ENCODE data around the gene RALY.

The RALY gene

DNA sequence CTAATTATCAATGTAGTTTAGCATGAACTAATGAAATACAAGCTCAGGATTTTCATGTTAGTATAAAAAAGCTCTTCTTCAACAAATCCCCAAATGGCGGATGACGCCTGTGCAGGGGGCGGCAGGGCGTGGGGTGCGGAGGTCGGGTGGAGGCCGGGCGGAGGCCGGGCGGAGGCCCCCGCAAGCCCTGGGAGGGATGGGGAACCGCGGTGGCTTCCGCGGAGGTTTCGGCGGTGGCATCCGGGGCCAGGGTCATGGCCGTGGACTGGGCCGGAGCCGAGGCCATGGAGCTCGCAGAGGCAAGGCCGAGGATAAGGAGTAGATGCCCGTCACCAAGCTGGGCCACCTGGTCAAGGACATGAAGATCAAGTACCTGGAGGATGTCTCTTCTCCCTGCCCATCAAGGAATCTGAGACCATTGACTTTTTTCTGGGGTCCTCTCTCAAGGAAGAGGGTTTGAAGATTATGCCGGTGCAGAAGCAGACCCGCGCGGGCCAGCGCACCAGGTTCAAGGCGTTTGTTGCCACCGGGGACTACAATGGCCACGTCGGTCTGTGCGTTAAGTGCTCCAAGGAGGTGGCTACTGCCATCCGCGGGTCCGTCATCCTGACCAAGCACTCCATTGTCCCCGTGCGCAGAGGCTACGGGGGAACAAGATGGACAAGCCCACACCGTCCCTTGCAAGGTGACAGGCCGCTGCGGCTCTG is 128.7 kb downstream of the RALY start:
- H3K27ac ChIP-seq = no peak overlapping the region
- no peak overlapping the region for H3K4me3 ChIP-seq (IDR thresholded peaks at IDR 0.05; ENCODE audit: insufficient read depth, low read depth, low read length)
- H3K36me3 ChIP-seq (ENCODE audit: insufficient read depth) = no peaks in the 10 kb centered on the region
- no peak overlapping the region for H2AFZ ChIP-seq (ENCODE audit: low read depth)
- H3K9ac ChIP-seq = no peak overlapping the region
- no peaks in the 10 kb centered on the region for H4K20me1 ChIP-seq (ENCODE audit: insufficient read depth)
- no peaks in the 10 kb centered on the region for H3K79me2 ChIP-seq (ENCODE audit: insufficient read depth, low read depth)
- TF ChIP-seq, protein P1, sequence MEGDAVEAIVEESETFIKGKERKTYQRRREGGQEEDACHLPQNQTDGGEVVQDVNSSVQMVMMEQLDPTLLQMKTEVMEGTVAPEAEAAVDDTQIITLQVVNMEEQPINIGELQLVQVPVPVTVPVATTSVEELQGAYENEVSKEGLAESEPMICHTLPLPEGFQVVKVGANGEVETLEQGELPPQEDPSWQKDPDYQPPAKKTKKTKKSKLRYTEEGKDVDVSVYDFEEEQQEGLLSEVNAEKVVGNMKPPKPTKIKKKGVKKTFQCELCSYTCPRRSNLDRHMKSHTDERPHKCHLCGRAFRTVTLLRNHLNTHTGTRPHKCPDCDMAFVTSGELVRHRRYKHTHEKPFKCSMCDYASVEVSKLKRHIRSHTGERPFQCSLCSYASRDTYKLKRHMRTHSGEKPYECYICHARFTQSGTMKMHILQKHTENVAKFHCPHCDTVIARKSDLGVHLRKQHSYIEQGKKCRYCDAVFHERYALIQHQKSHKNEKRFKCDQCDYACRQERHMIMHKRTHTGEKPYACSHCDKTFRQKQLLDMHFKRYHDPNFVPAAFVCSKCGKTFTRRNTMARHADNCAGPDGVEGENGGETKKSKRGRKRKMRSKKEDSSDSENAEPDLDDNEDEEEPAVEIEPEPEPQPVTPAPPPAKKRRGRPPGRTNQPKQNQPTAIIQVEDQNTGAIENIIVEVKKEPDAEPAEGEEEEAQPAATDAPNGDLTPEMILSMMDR (conservative IDR thresholded peaks at IDR 0.05; ENCODE audit: low read depth, low read length) = no peak
- no peaks in the 10 kb centered on the region for H3K27me3 ChIP-seq (ENCODE audit: insufficient read depth, low read depth)
- H3K4me2 ChIP-seq = no peak overlapping the region
- H3K4me1 ChIP-seq (ENCODE audit: low read depth, poor library complexity, severe bottlenecking) = peaks cover 17% of the 10 kb centered on the region

DNA sequence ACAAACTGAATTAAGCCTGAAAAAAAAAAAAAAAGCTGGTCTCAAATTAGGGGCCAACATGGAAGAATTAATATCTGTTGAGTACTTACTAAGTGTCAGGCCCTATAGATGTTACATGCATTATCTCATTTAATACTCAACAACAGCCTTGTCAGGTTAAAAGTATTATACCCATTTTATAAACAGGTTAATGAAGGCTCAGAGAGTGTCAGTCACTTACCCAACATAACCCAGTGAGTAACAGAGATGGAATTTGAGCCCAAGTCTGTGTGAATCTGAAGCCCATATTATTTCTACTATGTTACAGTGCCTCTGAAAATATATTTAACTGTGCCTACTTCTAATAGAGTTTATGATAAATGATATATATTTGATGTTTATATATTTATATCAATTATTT is 129.6 kb downstream of the RALY start:
- Histone ChIP-seq H3K79me2 (ENCODE audit: insufficient read depth, low read depth) (no peaks in the 10 kb centered on the region), H3K27me3 (ENCODE audit: insufficient read depth, low read depth) (no peaks in the 10 kb centered on the region), H3K4me3 (IDR thresholded peaks at IDR 0.05; ENCODE audit: insufficient read depth, low read depth, low read length) (no peak overlapping the region), H3K27ac (no peak overlapping the region), H3K4me1 (ENCODE audit: low read depth, poor library complexity, severe bottlenecking) (peaks cover 17% of the 10 kb centered on the region), H3K9ac (no peak overlapping the region), H3K36me3 (ENCODE audit: insufficient read depth) (no peaks in the 10 kb centered on the region), H3K4me2 (no peak overlapping the region), H4K20me1 (ENCODE audit: insufficient read depth) (no peaks in the 10 kb centered on the region), H2AFZ (ENCODE audit: low read depth) (no peak overlapping the region)
- TF ChIP-seq, protein P1 (conservative IDR thresholded peaks at IDR 0.05; ENCODE audit: low read depth, low read length) = no peak

DNA sequence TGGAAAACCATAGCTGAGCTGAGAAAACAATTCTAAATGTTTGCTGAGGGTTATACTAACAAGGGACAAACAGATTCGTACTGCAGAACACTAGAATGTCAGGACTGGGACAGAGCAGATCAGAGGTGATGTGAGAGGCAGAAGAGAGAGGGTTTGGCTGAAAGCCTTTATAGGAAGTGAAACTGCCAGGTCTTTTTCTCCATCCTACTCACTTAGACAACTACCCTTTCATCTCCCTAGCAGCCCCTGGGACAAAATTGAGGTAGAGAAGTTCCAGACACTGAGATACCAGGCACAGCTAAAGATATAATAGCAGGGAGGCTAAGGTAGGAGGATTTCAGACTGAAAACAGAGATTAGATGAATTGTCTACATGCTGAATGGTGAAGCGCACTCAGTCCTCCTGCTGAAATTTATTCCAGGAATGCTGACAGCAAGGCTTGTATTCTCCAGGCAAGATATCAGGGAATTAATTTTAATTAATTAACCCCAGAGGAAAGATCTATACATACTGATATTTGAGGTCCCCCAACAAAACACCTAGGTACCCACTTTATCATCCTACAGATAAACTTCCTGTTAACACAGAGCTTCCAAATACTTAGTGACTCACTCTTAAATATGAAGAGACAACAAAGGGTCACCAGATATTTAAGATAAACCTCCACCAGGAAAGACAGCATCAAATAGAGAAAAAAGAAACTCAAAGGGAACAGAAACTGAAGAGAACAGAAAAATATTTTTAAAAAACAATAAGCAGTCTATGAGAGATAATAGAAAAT is 130.9 kb downstream of the RALY start:
- no peaks in the 10 kb centered on the region for H3K36me3 ChIP-seq (ENCODE audit: insufficient read depth)
- no peak overlapping the region for H3K9ac ChIP-seq
- peak overlapping the region; percentile 12; the same call in 1 of the 2 replicates for H3K4me2 ChIP-seq
- H3K27me3 ChIP-seq (ENCODE audit: insufficient read depth, low read depth) = no peaks in the 10 kb centered on the region
- H2AFZ ChIP-seq (ENCODE audit: low read depth) = no peak overlapping the region
- H3K4me1 ChIP-seq (ENCODE audit: low read depth, poor library complexity, severe bottlenecking) = peaks cover 17% of the 10 kb centered on the region
- no peak overlapping the region for H3K4me3 ChIP-seq (IDR thresholded peaks at IDR 0.05; ENCODE audit: insufficient read depth, low read depth, low read length)
- TF ChIP-seq, protein P1 (conservative IDR thresholded peaks at IDR 0.05; ENCODE audit: low read depth, low read length) = no peak
- no peaks in the 10 kb centered on the region for H4K20me1 ChIP-seq (ENCODE audit: insufficient read depth)
- no peak overlapping the region for H3K27ac ChIP-seq
- no peaks in the 10 kb centered on the region for H3K79me2 ChIP-seq (ENCODE audit: insufficient read depth, low read depth)

DNA sequence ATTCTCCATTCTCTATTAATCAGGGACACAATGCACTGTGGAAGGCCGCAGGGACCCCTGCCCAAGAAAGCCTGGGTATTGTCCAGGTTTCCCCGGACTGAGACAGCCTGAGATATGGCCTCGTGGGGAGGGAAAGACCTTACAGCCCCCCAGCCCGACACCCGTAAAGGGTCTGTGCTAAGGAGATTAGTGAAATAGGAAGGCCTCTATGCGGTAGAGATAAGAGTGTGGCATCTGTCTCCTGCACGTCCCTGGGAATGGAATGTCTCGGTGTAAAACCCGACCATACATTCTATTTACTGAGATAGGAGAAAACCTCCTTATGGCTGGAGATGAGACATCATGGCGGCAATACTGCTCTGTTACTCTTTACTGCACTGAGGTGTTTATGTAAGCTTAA is 134.1 kb downstream of the RALY start:
- no peaks in the 10 kb centered on the region for H3K36me3 ChIP-seq (ENCODE audit: insufficient read depth)
- H3K79me2 ChIP-seq (ENCODE audit: insufficient read depth, low read depth) = no peaks in the 10 kb centered on the region
- no peak overlapping the region for H3K9ac ChIP-seq
- H3K4me2 ChIP-seq = no peak overlapping the region
- H3K27me3 ChIP-seq (ENCODE audit: insufficient read depth, low read depth) = no peaks in the 10 kb centered on the region
- no peaks in the 10 kb centered on the region for H4K20me1 ChIP-seq (ENCODE audit: insufficient read depth)
- H3K27ac ChIP-seq = no peak overlapping the region
- H3K4me1 ChIP-seq (ENCODE audit: low read depth, poor library complexity, severe bottlenecking) = peaks cover 15% of the 10 kb centered on the region
- no peak overlapping the region for H2AFZ ChIP-seq (ENCODE audit: low read depth)
- TF ChIP-seq, protein P1 (conservative IDR thresholded peaks at IDR 0.05; ENCODE audit: low read depth, low read length) = no peak
- no peak overlapping the region for H3K4me3 ChIP-seq (IDR thresholded peaks at IDR 0.05; ENCODE audit: insufficient read depth, low read depth, low read length)

Data from KMS-11 (cell line).